Activated CD8-positive, alpha-beta memory T cell treated with anti-CD3 and anti-CD28 coated beads for 24 hours (primary cell): Measurements from ENCODE around the gene POLRMT.

ENCODE experiments used
- DNase-seq: peaks from one replicate; pipeline ENCODE4 v3.0.0-alpha.2; 2020

POLRMT gene

GRCh38 chr19:662962-663681 is 29.8 kb upstream of the POLRMT start, which contains the start of gene RNF126:
TSS of gene RNF126 (minus strand) at chr19:663214. CDS start at chr19:663121, 93 bp downstream.
- DNase-seq: peak; percentile 97

GRCh38 chr19:662207-662961 is 29.0 kb upstream of the POLRMT start:
- peak; percentile 88 for DNase-seq

GRCh38 chr19:661427-662196 is 28.3 kb upstream of the POLRMT start:
- peak; percentile 85 for DNase-seq

GRCh38 chr19:660793-661426 is 27.6 kb upstream of the POLRMT start:
- no peak for DNase-seq

GRCh38 chr19:658916-659839 is 25.8 kb upstream of the POLRMT start:
- DNase-seq: no peak

GRCh38 chr19:658059-658839 is 24.9 kb upstream of the POLRMT start:
- no peak for DNase-seq

GRCh38 chr19:657611-658010 is 24.3 kb upstream of the POLRMT start:
- DNase-seq: no peak

GRCh38 chr19:656751-657559 is 23.6 kb upstream of the POLRMT start:
- no peak for DNase-seq

GRCh38 chr19:655691-656090 is 22.4 kb upstream of the POLRMT start:
- no peak for DNase-seq

- no peak for DNase-seq
Observed at GRCh38 chr19:653425-653824, 20.1 kb upstream of the POLRMT start.

GRCh38 chr19:652467-653389 is 19.4 kb upstream of the POLRMT start:
- DNase-seq: no peak

- no peak for DNase-seq
Observed at GRCh38 chr19:651991-652390, 18.7 kb upstream of the POLRMT start.

- no peak for DNase-seq
Observed at GRCh38 chr19:651114-651818, 17.9 kb upstream of the POLRMT start.

- DNase-seq: no peak
Observed at GRCh38 chr19:650121-650520, 16.8 kb upstream of the POLRMT start.

GRCh38 chr19:648904-649801 is 15.8 kb upstream of the POLRMT start:
- no peak for DNase-seq

GRCh38 chr19:648305-648704 is 15.0 kb upstream of the POLRMT start:
- no peak for DNase-seq

- no peak for DNase-seq
Observed at GRCh38 chr19:647566-648284, 14.4 kb upstream of the POLRMT start.
